Skin epidermis (tissue), 12 donors: ENCODE data around the gene IFI44.

Experiments
- H3K27ac ChIP-seq, 21 experiments: fragments of 200-600 bp; sonication (generic) in 11 of 21; one replicate each; pipeline ENCODE4 v1.5.0; 2020; ENCODE audit warnings: mild to moderate bottlenecking in 3 of 21, inconsistent platforms in 2 of 21, moderate library complexity in 2 of 21
- H3K4me3 ChIP-seq, 7 experiments: fragments of 200-600 bp; sonication (generic) in 2 of 7; one replicate each; pipeline ENCODE4 v1.5.0; 2020; ENCODE audit warnings: inconsistent platforms in 2 of 7, mild to moderate bottlenecking in 2 of 7, moderate library complexity in 1 of 7

Gene IFI44, protein sequence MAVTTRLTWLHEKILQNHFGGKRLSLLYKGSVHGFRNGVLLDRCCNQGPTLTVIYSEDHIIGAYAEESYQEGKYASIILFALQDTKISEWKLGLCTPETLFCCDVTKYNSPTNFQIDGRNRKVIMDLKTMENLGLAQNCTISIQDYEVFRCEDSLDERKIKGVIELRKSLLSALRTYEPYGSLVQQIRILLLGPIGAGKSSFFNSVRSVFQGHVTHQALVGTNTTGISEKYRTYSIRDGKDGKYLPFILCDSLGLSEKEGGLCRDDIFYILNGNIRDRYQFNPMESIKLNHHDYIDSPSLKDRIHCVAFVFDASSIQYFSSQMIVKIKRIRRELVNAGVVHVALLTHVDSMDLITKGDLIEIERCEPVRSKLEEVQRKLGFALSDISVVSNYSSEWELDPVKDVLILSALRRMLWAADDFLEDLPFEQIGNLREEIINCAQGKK

DNA sequence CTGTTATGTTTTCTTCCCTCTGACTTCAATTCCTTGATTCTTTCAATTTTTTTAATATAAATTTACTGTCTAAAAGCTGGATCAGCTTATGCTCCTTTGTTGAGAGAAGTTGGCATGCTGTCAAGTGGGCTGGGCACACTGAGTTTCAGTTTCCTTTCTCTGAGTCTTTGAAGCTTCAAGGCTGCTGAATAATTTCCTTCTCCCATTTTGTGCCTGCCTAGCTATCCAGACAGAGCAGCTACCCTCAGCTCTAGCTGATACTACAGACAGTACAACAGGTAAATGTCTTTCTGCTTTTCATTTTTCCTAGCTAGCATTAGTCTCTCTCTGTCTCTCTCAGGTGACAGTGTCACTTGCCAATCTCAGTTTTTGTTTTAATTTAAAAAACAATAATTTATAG lies at the start of gene IFI44:
TSS of gene IFI44 (plus strand) at position 204 of the 400 bp plus-strand sequence. CDS start 365 bp downstream, outside the sequence.
- peak within 1 kb of the TSS in 17 of 21 experiments; percentile 5 to 90 (median 73) for H3K27ac ChIP-seq

DNA sequence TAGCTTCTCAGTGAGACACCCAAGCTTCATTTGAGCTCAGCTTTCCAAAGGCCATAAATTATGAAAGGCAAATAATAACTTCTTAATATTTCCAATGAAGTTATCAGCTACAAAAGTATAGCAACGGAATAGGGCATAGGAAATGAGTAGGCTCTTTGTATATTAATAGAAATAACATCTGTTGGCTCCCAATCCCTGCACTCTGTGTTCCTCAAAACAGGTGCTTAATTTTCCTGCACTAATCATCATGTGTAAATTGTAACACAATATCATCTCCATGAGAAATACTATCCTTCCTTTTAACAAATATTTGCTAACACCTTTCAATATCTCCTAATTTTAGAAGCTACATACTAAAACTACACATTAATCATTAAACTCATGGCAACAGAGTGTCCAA lies 48.6 kb upstream of the IFI44 start:
- no peak overlapping the region for H3K27ac ChIP-seq
- no peak overlapping the region for H3K4me3 ChIP-seq

More for the DNA sequence above, at the start of gene IFI44:
- peak within 1 kb of the TSS; percentile 24 to 52 (median 30) for H3K4me3 ChIP-seq

DNA sequence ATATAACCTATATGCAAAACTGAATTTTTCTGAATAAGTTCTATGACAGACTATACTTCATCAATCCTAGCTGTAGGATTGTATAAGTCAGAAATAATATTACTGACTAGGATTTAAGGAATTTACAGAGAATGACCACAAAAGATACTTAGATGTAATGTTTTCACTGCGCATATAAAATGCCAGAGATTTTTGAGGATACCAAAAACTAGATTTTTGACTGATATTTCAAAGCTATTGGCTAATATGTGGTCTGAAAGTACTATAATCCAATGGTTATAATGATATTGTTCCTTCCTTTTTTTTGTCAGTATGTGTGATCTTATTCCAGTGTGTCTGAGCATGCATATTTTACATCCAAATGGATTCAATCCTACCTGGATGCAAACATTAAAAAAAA lies 46.4 kb upstream of the IFI44 start:
- no peak overlapping the region for H3K4me3 ChIP-seq

GRCh38 chr1:78604643-78605042 lies 45.0 kb upstream of the IFI44 start:
- Histone ChIP-seq H3K4me3 (no peak overlapping the region), H3K27ac (no peak overlapping the region)

More for the DNA sequence above, 46.4 kb upstream of the IFI44 start:
- no peak overlapping the region for H3K27ac ChIP-seq

DNA sequence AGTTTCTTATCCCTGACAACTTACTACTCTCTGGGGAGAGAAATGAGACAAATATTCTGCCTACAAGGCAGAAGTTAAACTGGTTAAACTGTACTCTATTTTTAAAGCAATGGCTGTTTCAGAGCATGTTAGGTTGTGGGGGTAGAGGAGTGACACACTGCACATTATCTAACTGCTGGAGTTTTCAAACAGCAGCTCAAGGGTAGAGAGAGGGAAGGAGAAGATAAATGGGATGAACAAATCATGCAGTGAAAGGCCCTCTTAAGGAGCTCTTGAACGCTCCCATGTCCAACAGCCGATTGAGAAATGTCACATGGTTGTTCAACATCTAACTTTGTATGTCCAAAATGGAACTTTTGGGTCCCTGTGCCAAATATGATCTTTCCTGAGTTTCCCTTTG lies 43.4 kb upstream of the IFI44 start:
- H3K27ac ChIP-seq, result no peak overlapping the region
- no peak overlapping the region for H3K4me3 ChIP-seq

GRCh38 chr1:78607334-78607927 lies 42.2 kb upstream of the IFI44 start:
- Histone ChIP-seq H3K4me3 (no peak overlapping the region), H3K27ac (no peak overlapping the region)

DNA sequence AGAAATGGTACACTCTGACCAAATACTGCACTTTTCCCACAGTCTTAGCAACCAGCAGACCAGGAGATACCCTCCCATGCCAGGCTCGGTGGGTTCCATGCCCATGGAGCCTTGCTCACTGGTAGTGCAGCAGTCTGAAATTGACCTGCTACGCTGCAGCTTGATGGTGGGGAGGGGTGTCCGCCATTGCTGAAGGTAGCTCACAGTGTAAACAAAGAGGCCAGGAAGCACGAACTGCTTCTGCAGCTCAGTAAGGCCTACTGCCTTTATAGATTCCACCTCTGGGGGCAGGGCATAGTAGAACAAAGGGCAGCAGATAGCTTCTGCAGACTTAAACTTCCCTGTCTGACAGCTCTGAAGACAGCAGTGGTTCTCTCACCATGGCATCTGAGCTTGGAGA lies 41.7 kb upstream of the IFI44 start:
- H3K27ac ChIP-seq, result no peak overlapping the region
- no peak overlapping the region for H3K4me3 ChIP-seq

GRCh38 chr1:78617615-78618026 lies 32.0 kb upstream of the IFI44 start:
- H3K4me3 ChIP-seq, result no peak overlapping the region

GRCh38 chr1:78619032-78619431 lies 30.6 kb upstream of the IFI44 start:
- H3K4me3 ChIP-seq, result peak overlapping the region in 1 of 7 experiments; percentile 36

More at GRCh38 chr1:78617615-78618026, 32.0 kb upstream of the IFI44 start:
- H3K27ac ChIP-seq, result no peak overlapping the region

GRCh38 chr1:78619446-78619802 lies 30.2 kb upstream of the IFI44 start:
- peak overlapping the region in 1 of 7 experiments; percentile 36 for H3K4me3 ChIP-seq
- peak overlapping the region in 18 of 21 experiments; percentile 10 to 87 (median 66) for H3K27ac ChIP-seq

More at GRCh38 chr1:78619032-78619431, 30.6 kb upstream of the IFI44 start:
- peak overlapping the region in 17 of 21 experiments; percentile 10 to 87 (median 66) for H3K27ac ChIP-seq

DNA sequence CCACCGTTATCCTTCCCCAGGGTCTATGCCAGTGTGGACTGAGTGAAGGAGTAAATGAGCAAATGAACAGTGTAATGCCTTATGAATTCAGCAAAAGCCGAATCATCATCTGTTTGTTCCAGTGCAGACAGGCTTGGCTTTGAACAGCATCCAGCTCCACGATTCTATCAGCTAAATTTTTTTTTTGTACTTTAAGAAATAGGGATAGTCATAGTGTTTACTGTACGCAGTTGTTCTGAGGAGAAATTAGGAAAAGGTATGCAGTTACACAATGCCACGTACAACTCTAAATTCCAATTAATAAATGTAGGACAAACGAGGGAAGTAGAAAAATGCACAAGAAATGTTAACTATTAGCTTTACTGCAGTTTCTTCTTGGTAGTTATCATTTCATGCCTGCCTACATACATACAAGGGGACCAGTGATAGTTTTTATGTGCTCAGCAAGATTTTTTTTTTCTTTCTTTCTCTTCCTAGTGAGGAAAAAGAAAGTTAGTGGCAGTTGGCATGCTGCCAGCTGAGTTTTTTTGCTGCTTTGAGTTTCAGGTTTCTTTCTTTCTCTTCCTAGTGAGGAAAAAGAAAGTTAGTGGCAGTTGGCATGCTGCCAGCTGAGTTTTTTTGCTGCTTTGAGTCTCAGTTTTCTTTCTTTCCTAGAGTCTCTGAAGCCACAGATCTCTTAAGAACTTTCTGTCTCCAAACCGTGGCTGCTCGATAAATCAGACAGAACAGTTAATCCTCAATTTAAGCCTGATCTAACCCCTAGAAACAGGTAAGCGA lies 29.6 kb upstream of the IFI44 start, which contains the start of gene IFI44L:
TSS of gene IFI44L (plus strand) at position 646 of the 777 bp plus-strand sequence. CDS start 7,468 bp downstream, outside the sequence.
- Histone ChIP-seq H3K4me3 (peak within 1 kb of the TSS in 6 of 7 experiments; percentile 6 to 36 (median 24)), H3K27ac (peak within 1 kb of the TSS in 19 of 21 experiments; percentile 7 to 87 (median 65))

DNA sequence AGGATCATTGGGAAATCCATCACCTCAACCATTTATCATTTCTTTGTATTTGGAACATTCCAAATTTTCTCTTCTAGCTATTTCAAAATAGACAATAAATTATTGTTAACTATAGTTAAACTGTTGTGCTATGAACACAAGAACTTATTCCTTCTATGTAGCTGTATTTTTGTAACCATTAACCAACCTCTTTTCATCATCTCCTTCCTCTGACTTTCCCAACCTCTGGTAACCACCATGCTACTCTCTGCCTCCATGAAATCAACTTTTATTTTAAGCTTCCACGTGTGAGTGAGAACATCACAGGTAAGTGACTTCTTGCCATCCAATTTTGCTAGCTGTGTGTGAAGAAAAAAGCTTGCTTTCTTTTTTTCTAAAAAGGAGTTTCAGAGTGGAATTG lies 29.0 kb upstream of the IFI44 start:
- peak overlapping the region in 6 of 7 experiments; percentile 6 to 36 (median 24) for H3K4me3 ChIP-seq

DNA sequence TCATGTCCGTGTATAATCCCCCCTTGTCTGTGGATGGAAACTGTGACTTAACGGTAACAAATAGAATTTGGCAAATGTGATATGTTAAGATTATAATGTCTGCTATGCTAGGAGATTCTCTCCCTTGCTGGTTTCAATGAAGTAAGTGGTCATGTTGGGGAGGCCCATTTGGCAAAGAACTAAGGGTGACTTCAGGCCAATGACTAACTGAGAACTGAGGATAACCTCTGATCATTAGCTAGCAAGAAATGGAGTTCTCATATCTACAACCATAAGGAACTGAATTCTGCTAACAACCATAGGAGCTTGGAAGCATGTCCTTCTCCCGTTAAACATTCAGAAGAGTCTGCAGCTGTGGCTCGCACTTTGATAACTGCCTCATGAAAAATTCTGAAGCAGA lies 27.1 kb upstream of the IFI44 start:
- Histone ChIP-seq H3K27ac (peak overlapping the region in 1 of 21 experiments; percentile 31), H3K4me3 (no peak overlapping the region)

More for the DNA sequence above, 29.0 kb upstream of the IFI44 start:
- peak overlapping the region in 19 of 21 experiments; percentile 4 to 87 (median 65) for H3K27ac ChIP-seq

DNA sequence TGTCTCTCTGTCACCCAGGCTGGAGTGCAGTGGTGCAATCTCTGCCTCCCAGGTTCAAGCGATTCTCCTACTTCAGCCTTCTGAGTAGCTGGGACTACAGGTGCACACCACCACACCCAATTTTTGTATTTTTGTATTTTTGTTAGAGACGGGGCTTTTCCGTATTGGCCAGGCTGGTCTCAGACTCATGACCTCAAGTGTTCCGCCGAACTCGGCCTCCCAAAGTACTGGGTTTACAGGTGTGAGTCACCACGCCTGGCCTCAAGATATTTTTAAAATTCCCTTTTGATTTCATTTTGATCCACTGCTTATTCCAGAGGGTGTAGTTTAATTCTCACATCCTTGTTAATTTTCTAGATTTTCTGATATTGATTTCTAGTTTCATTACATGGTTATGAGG lies 25.6 kb upstream of the IFI44 start:
- H3K4me3 ChIP-seq, result no peak overlapping the region
- H3K27ac ChIP-seq, result no peak overlapping the region

DNA sequence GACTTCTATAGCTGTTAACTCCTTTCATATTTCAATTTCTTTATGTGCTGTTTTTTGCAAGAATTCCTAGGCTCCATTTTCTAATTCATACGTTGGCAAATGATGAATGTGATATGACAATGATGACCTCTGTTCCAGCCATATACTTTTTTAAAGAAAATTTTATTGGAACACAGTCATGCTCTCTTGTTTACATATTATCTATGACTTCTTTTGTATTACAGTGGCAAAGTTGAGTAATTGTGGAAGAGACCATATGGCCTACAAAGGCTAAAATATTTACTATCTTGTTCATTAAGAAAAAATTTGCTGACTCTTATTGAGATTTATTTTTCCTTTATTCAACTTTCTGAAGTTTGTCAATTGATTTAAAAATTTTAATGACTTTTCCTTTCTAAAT lies 22.3 kb upstream of the IFI44 start:
- Histone ChIP-seq H3K27ac (no peak overlapping the region), H3K4me3 (no peak overlapping the region)

DNA sequence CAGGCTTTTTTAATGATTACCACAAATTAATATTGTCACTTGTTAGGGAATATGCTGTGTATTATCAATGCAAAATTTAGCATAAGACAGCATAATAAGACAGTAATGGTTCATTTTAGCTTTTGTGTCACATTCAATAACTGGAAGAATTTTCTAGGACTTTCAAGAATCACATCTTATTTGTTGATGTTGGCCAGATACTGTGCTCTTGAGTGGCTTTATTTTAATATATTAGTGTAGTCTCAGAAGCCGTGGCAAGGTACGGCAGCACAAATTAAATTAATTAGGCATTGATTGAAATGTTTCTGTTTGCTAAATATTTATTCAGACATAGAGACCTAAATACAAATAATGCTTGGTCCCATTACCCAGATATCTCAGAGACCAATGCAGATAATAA lies 19.0 kb upstream of the IFI44 start:
- Histone ChIP-seq H3K27ac (no peak overlapping the region), H3K4me3 (no peak overlapping the region)

GRCh38 chr1:78633209-78633608 lies 16.4 kb upstream of the IFI44 start:
- H3K4me3 ChIP-seq, result no peak overlapping the region
- H3K27ac ChIP-seq, result no peak overlapping the region

- no peak overlapping the region for H3K27ac ChIP-seq
- no peak overlapping the region for H3K4me3 ChIP-seq
Measured at GRCh38 chr1:78640462-78640861, 9.2 kb upstream of the IFI44 start.

- no peak overlapping the region for H3K4me3 ChIP-seq
- H3K27ac ChIP-seq, result no peak overlapping the region
Measured at GRCh38 chr1:78641558-78641957, 8.1 kb upstream of the IFI44 start.

GRCh38 chr1:78645723-78646122 lies 3.9 kb upstream of the IFI44 start:
- peak overlapping the region in 1 of 21 experiments; percentile 22 for H3K27ac ChIP-seq
- H3K4me3 ChIP-seq, result no peak overlapping the region
